GM20000 (cell line): ENCODE measurements around the gene NPW.
A peak's percentile ranks its signal among the peaks of the same experiment; 100 is the strongest.

Experiments used
- DNase-seq: peaks from one replicate; pipeline ENCODE4 v3.0.0; 2012; ENCODE audit warnings: low spot score
- CTCF ChIP-seq: IDR thresholded peaks from 2 replicates; pipeline ENCODE4 v1.5.1; 2012; ENCODE audit warnings: mild to moderate bottlenecking, control low read depth; ENCODE audit errors: extremely low read depth, missing control alignments

Gene NPW

GRCh38 chr16:1991948-1992703 is 27.5 kb upstream of the NPW start:
- peak; percentile 100 for DNase-seq
- TF ChIP-seq CTCF, result no peak

- no peak for DNase-seq
- TF ChIP-seq CTCF, result no peak
These were observed 26.8 kb upstream of the NPW start for GRCh38 chr16:1992704-1993317.

GRCh38 chr16:1993731-1994131 is 25.9 kb upstream of the NPW start:
- no peak for DNase-seq
- no peak for TF ChIP-seq CTCF

- no peak for DNase-seq
- TF ChIP-seq CTCF, result no peak
These were observed 21.9 kb upstream of the NPW start for GRCh38 chr16:1997494-1998359.

- no peak for DNase-seq
- TF ChIP-seq CTCF, result no peak
These were observed 21.2 kb upstream of the NPW start for GRCh38 chr16:1998360-1998835.

- TF ChIP-seq CTCF, result no peak
These were observed 20.5 kb upstream of the NPW start for GRCh38 chr16:1998852-1999801.

More at GRCh38 chr16:1998852-1999801, 20.5 kb upstream of the NPW start:
- DNase-seq, result no peak
